ENCODE results near the gene PRSS2. TPM values are rescaled to one million over a fixed set of nuclear protein-coding genes. Genes with fewer than 3 reads are reported as not detected.

Gene PRSS2
- total and polyA plus RNA-seq, 9 of the 15 experiments (the other 6 are each of a cell fraction or from before 2014, with no cell fraction given), result 1.3 to 23.9 (median 3.8) TPM

GRCh38 chr7:142782922-142783900, 12.4 kb downstream of the PRSS2 start (continued):
- TF ChIP-seq, protein P1, sequence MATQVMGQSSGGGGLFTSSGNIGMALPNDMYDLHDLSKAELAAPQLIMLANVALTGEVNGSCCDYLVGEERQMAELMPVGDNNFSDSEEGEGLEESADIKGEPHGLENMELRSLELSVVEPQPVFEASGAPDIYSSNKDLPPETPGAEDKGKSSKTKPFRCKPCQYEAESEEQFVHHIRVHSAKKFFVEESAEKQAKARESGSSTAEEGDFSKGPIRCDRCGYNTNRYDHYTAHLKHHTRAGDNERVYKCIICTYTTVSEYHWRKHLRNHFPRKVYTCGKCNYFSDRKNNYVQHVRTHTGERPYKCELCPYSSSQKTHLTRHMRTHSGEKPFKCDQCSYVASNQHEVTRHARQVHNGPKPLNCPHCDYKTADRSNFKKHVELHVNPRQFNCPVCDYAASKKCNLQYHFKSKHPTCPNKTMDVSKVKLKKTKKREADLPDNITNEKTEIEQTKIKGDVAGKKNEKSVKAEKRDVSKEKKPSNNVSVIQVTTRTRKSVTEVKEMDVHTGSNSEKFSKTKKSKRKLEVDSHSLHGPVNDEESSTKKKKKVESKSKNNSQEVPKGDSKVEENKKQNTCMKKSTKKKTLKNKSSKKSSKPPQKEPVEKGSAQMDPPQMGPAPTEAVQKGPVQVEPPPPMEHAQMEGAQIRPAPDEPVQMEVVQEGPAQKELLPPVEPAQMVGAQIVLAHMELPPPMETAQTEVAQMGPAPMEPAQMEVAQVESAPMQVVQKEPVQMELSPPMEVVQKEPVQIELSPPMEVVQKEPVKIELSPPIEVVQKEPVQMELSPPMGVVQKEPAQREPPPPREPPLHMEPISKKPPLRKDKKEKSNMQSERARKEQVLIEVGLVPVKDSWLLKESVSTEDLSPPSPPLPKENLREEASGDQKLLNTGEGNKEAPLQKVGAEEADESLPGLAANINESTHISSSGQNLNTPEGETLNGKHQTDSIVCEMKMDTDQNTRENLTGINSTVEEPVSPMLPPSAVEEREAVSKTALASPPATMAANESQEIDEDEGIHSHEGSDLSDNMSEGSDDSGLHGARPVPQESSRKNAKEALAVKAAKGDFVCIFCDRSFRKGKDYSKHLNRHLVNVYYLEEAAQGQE (IDR thresholded peaks at IDR 0.05; ENCODE audit: borderline replicate concordance), result peak; percentile 95
- TF ChIP-seq, protein P1 (CRISPR knock-in tag; IDR thresholded peaks at IDR 0.05; ENCODE audit: low read depth), result no peak
- TF ChIP-seq RBBP5 (IDR thresholded peaks at IDR 0.05; ENCODE audit: borderline replicate concordance, insufficient read depth, low read length, poor library complexity, severe bottlenecking), result no peak
- no peak for TF ChIP-seq ARID3B (CRISPR knock-in tag; IDR thresholded peaks at IDR 0.05; ENCODE audit: borderline replicate concordance)
- TF ChIP-seq RB1 (IDR thresholded peaks at IDR 0.05; ENCODE audit: low read depth), result peak; percentile 63
- peak; percentile 68 for TF ChIP-seq EGR1 (conservative IDR thresholded peaks at IDR 0.05)
- no peak for TF ChIP-seq PRMT5 (CRISPR knock-in tag; IDR thresholded peaks at IDR 0.05)
- TF ChIP-seq ZNF75A (CRISPR knock-in tag; IDR thresholded peaks at IDR 0.05), result no peak
- TF ChIP-seq HINFP (tag; conservative IDR thresholded peaks at IDR 0.05; ENCODE audit: low read depth), result peak; percentile 90
- TF ChIP-seq, protein P2, sequence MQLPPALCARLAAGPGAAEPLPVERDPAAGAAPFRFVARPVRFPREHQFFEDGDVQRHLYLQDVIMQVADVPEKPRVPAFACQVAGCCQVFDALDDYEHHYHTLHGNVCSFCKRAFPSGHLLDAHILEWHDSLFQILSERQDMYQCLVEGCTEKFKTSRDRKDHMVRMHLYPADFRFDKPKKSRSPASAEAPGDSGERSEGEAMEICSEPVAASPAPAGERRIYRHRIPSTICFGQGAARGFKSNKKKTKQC (CRISPR knock-in tag; IDR thresholded peaks at IDR 0.05), result peak; percentile 46; the same call in 1 of the 2 replicates
- TF ChIP-seq ZNF134 (CRISPR knock-in tag; conservative IDR thresholded peaks at IDR 0.05), result no peak
- TF ChIP-seq ZNF699 (CRISPR knock-in tag; IDR thresholded peaks at IDR 0.05; ENCODE audit: insufficient replicate concordance), result no peak
- no peak for TF ChIP-seq KLF10 (CRISPR knock-in tag; IDR thresholded peaks at IDR 0.05)
- TF ChIP-seq KLF13 (tag; IDR thresholded peaks at IDR 0.05; ENCODE audit: borderline replicate concordance, low read depth), result no peak
- TF ChIP-seq ATF1 (CRISPR knock-in tag; IDR thresholded peaks at IDR 0.05), result no peak
- no peak for TF ChIP-seq ATF1 (tag; IDR thresholded peaks at IDR 0.05)

Measured in K562 (cell line).